Stimulated activated naive CD8-positive, alpha-beta T cell treated with anti-CD3 and anti-CD28 coated beads, Interleukin-15, amount 100 ng/mL, for 72 hours (primary cell): Measurements from ENCODE around the gene PNLIPRP2.
A peak's percentile ranks its signal among the peaks of the same experiment; 100 is the strongest.

Experiments
- ATAC-seq: fragments of 150-1000 bp; cut with Tn5 transposase; 2 replicates; pipeline ENCODE4 v1.10.0; 2021; ENCODE audit warnings: mild to moderate bottlenecking, moderate library complexity
- DNase-seq, 2 donors: peaks; one replicate each; pipeline ENCODE4 v3.0.0; 2021 to 2022
- H3K27ac Mint-ChIP-seq, 2 donors: one replicate each; pipeline ENCODE4 v1.8.0; 2022; ENCODE audit warnings: mild to moderate bottlenecking in 2 of 2, mixed read lengths in 2 of 2, moderate library complexity in 2 of 2
- H3K27me3 Mint-ChIP-seq: one replicate; pipeline ENCODE4 v1.8.0; 2022; ENCODE audit warnings: mixed read lengths
- H3K4me1 Mint-ChIP-seq: one replicate; pipeline ENCODE4 v1.8.0; 2022; ENCODE audit warnings: mild to moderate bottlenecking, mixed read lengths
- H3K4me3 Mint-ChIP-seq, 2 donors: one replicate each; pipeline ENCODE4 v1.8.0; 2022; ENCODE audit warnings: mild to moderate bottlenecking in 2 of 2, mixed read lengths in 2 of 2, moderate library complexity in 1 of 2
- H3K9me3 Mint-ChIP-seq, 2 donors: one replicate each; pipeline ENCODE4 v1.8.0; 2022; ENCODE audit warnings: mixed read lengths in 2 of 2

Gene PNLIPRP2

DNA sequence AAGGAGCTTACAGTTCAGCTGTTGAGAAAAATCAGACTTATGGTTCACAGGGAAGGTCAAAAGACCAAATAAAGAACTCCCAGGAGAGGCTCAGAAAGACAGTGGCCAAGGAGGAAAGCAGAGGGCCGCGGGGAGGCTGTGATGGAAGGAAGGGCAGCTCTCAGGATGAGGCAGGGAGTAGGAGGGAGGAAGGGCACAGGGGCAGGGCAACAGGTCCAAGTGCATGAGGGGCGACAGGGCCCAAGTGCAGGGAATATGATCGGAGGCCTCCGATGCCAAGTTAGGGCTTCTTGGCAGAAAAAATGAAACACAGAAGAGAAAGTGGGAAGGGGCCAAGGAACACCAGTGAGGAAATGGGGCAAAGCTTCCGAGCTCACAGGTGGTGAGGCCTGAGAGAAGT, 13.4 kb upstream of the PNLIPRP2 start:
- Mint-ChIP-seq H3K27me3 (peaks cover 54% of the 10 kb centered on the region), H3K27ac (no peak overlapping the region), H3K4me1 (peaks cover 5% of the 10 kb centered on the region), H3K4me3 (no peak overlapping the region), H3K9me3 (no peaks in the 10 kb centered on the region)
- ATAC-seq (no peak), DNase-seq (no peak)

GRCh38 chr10:116608686-116609594, 11.8 kb upstream of the PNLIPRP2 start:
- Mint-ChIP-seq H3K27ac (no peak overlapping the region), H3K9me3 (no peaks in the 10 kb centered on the region), H3K27me3 (peaks cover 61% of the 10 kb centered on the region), H3K4me1 (peaks cover 5% of the 10 kb centered on the region), H3K4me3 (peak overlapping the region in 1 of 2 donors; percentile 46)
- DNase-seq (no peak), ATAC-seq (no peak)

DNA sequence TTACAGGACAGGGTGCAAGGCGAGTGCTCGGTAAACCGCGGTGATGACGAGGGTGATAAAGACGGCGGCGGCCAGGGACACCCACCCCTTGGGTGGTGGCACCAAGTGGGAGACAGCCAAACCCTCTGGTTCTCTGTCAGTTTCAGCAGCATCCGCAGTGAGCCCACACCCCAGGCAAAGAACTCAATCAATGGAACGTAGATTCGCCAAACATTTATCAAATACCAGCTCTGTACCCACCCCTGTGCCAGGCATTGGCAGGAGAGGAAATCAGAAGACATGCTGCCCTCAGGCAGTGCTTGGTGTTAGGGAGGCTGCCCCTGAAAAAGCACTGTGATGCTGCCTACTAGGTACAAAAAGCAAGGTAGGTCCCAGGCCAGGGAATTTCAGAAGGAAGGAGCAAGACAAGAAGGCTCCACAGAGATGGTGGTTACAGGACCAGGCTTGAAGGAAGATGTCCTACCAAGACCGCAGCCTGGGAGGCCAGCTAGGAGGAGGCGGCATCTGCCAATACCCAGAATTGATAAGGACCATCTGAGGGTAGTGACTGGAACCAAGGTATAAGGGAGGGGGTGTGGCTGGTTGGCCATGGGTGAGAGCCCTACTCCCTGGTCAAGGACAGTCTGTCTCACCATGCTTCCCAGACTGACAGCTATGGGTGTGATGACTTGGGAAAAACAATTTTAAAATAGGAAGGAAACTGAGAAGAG, 10.2 kb upstream of the PNLIPRP2 start:
- no peak overlapping the region for H3K27ac Mint-ChIP-seq
- DNase-seq (no peak), ATAC-seq (no peak)
- H3K27me3 Mint-ChIP-seq, result peaks cover 67% of the 10 kb centered on the region
- peaks cover 5% of the 10 kb centered on the region for H3K4me1 Mint-ChIP-seq
- H3K4me3 Mint-ChIP-seq, result no peak overlapping the region
- H3K9me3 Mint-ChIP-seq, result no peaks in the 10 kb centered on the region

DNA sequence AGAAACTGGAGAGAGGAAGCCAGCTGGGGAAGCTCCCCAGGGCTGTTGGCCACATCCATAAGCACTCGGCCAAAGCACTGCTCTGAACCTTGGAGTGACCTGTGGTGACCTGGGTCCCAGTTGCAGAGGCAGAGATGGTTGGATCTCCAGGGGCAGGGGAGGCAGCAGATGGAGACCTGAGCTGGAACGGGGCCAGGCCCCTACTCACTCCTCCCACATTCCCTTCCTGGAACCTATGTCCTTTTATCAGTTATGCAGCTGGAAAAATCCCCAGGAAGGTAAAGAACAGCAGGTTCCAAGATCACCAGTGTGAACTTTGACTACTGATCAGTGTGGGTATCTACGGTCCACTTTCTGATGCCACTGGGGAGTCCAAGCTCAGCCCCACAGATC, 9.6 kb upstream of the PNLIPRP2 start:
- no peaks in the 10 kb centered on the region for H3K9me3 Mint-ChIP-seq
- no peak overlapping the region for H3K4me3 Mint-ChIP-seq
- no peak overlapping the region for H3K27ac Mint-ChIP-seq
- peaks cover 5% of the 10 kb centered on the region for H3K4me1 Mint-ChIP-seq
- ATAC-seq, result no peak
- H3K27me3 Mint-ChIP-seq, result peaks cover 65% of the 10 kb centered on the region
- no peak for DNase-seq

DNA sequence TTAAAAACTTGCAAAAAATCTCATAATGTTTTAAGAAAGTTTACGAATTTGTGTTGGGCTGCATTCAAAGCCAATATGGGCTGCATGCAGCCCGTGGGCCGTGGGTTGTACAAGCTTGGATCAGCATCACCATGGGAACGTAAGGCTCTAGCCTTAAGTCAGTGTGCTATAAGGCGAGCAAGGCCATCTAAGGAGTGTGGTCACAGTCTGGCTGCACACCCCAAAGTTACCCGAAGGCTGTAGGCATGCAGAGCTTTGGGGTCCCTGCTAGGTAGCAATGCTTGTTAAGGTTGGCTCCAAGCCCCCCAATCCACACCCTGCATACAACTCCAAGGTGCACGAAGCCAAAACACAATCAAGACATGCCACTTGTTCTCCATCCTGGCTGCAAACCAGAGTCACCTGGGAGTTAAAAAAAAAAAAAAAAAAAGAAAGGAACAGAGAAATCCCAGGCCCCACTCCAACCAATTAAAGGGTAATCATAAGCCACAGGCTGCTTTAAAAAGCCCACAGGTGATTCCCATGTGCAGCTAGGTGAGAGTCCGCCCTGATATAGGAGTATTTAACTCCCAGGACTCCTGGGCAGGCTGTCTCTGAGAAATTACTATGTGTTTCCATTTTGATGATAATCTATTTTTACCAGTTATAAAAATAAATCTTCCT, 8.5 kb upstream of the PNLIPRP2 start:
- ATAC-seq, result no peak
- Mint-ChIP-seq H3K9me3 (no peaks in the 10 kb centered on the region), H3K4me3 (no peak overlapping the region), H3K27me3 (peaks cover 60% of the 10 kb centered on the region), H3K4me1 (peaks cover 5% of the 10 kb centered on the region), H3K27ac (no peak overlapping the region)
- DNase-seq, result no peak

- DNase-seq (no peak), ATAC-seq (no peak)
- H3K27ac Mint-ChIP-seq, result peak overlapping the region in 1 of 2 donors; percentile 13
Measured at GRCh38 chr10:116613471-116613870, 7.3 kb upstream of the PNLIPRP2 start.

DNA sequence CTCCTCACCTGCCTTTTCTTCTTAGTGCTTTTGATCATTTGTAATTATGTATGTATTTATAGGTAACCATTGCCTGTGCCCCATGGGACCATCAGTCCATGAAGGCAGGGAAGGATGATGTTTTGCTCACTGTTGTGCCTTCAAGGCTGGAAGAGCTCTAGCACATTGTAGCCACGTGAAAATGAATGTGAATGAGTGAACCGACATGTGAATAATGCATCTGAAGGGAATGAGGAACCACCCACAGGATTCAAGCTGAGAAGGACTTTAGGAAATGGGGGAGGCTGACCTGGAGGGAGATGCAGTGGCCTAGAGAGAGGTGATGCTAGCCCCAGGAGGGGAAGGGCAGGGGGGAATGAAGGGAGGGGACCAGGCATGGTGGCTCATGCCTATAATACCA, 6.0 kb upstream of the PNLIPRP2 start:
- H3K9me3 Mint-ChIP-seq, result no peaks in the 10 kb centered on the region
- no peaks in the 10 kb centered on the region for H3K4me1 Mint-ChIP-seq
- ATAC-seq (no peak), DNase-seq (no peak)
- no peak overlapping the region for H3K4me3 Mint-ChIP-seq
- peaks cover 46% of the 10 kb centered on the region for H3K27me3 Mint-ChIP-seq
- H3K27ac Mint-ChIP-seq, result no peak overlapping the region

More at GRCh38 chr10:116613471-116613870, 7.3 kb upstream of the PNLIPRP2 start:
- Mint-ChIP-seq H3K27me3 (peaks cover 58% of the 10 kb centered on the region), H3K4me3 (no peak overlapping the region), H3K4me1 (peaks cover 5% of the 10 kb centered on the region), H3K9me3 (no peaks in the 10 kb centered on the region)

DNA sequence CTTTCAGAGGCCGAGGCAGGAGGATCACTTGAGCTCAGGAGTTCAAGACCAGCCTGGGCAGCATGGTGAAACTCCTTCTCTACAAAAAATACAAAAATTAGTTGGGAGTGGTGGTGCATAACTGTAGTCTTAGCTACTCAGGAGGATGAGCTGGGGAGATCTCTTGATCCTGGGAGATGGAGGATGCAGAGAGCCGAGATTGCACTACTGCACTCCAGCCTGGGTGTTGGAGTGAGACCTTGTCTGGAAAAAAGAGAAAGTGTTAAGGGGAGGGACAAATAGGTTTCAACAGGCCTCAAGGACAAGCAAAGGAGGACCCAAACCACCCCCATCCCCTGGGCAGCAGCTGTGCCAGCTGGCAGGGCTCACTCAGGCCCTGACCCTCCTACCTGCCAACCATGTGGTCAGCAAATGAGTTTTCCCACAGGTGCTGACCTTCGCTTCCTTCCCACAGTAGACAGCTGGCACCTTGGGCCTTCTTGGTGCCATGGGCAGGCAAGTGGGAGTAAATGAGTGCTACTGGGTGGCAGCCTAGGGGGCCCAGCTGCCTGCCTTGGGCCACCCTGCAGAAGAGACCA, 5.5 kb upstream of the PNLIPRP2 start:
- Mint-ChIP-seq H3K4me3 (no peak overlapping the region), H3K27me3 (peaks cover 41% of the 10 kb centered on the region), H3K27ac (no peak overlapping the region), H3K9me3 (no peaks in the 10 kb centered on the region), H3K4me1 (no peaks in the 10 kb centered on the region)
- no peak for DNase-seq
- ATAC-seq, result no peak

DNA sequence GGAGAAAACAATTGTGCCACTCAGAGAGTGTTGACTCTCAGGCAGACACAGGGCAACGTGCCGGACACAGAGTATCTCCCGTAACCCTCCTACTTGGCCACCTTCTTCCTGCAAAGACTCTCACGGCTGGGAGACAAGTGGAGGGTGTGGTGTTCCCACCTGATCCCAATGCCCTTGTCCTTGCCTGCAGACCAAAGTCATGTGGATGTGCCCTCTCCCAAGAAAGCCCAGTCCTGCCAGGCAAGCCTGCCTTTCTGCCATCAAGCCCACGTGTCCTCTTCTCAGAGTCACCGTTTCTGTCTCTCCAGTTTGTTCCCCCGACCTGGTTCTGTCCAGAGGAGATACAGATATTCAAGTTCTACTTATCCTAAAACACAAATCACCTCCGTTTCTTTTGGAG, 723 bp downstream of the PNLIPRP2 start:
- Mint-ChIP-seq H3K4me1 (no peaks in the 10 kb centered on the region), H3K4me3 (no peak overlapping the region), H3K27ac (no peak overlapping the region), H3K9me3 (no peaks in the 10 kb centered on the region), H3K27me3 (peaks cover 48% of the 10 kb centered on the region)
- no peak for ATAC-seq
- no peak for DNase-seq

DNA sequence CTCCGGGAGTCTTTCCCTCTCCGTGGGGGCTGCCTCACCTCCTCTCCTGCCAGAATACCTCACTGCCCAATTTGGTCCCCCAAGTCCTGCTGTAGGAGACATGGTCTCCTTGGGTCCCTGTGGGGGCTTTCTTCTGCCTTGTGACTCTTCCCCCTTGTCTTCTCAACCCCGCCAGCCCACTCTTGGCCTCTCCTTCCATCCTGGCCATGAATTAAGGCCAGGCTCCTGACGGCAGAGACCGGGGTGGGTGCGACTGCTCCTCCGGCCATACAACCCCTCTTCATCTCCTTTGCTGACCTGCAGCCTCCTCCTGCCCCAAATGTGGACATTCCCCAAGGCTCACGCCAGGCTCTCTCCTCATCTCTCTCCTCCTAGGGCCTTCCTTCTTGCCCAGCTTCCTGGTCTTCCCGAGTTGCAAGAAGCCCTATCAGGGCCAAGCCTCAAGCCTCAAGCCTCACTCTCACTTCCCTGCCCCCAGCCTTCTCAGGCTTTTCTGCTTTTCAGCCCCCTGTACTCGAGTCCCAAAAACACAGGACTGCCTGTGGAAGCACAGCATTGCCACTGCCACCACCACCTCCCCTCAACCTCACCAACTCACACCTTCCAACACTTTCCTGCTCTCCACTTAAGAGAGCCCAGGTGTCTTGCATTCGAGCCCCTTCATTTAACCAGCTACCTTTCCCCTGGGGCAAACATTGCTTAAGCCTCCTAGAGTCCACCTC, 1.3 kb downstream of the PNLIPRP2 start:
- ATAC-seq (no peak), DNase-seq (no peak)
- Mint-ChIP-seq H3K4me3 (no peak overlapping the region), H3K27me3 (peaks cover 54% of the 10 kb centered on the region), H3K4me1 (no peaks in the 10 kb centered on the region), H3K27ac (no peak overlapping the region), H3K9me3 (no peaks in the 10 kb centered on the region)

DNA sequence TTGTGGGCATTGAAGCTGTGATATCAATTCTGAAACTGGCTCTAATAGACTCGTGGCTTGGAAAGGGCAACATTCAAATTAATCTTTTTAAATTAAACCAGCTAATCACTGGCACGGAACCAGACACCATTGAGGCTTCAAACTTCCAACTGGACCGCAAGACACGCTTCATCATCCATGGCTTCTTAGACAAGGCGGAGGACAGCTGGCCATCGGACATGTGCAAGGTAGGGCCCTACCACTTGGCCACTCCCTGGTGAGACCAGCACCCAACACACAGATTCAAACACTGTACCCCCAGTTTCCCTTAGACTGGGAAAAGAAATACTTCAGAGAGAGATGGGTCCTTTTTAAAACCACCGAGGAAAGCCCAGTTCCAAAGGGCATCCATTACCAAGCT, 5.1 kb downstream of the PNLIPRP2 start:
- H3K27ac Mint-ChIP-seq, result no peak overlapping the region
- no peak for DNase-seq
- H3K4me1 Mint-ChIP-seq, result no peaks in the 10 kb centered on the region
- H3K27me3 Mint-ChIP-seq, result peaks cover 77% of the 10 kb centered on the region
- no peaks in the 10 kb centered on the region for H3K9me3 Mint-ChIP-seq
- ATAC-seq, result no peak
- no peak overlapping the region for H3K4me3 Mint-ChIP-seq

- H3K4me1 Mint-ChIP-seq, result no peaks in the 10 kb centered on the region
- DNase-seq (no peak), ATAC-seq (no peak)
- no peak overlapping the region for H3K27ac Mint-ChIP-seq
- no peak overlapping the region for H3K4me3 Mint-ChIP-seq
- peaks cover 78% of the 10 kb centered on the region for H3K27me3 Mint-ChIP-seq
- H3K9me3 Mint-ChIP-seq, result no peaks in the 10 kb centered on the region
Measured at GRCh38 chr10:116626815-116627214, 6.1 kb downstream of the PNLIPRP2 start.

DNA sequence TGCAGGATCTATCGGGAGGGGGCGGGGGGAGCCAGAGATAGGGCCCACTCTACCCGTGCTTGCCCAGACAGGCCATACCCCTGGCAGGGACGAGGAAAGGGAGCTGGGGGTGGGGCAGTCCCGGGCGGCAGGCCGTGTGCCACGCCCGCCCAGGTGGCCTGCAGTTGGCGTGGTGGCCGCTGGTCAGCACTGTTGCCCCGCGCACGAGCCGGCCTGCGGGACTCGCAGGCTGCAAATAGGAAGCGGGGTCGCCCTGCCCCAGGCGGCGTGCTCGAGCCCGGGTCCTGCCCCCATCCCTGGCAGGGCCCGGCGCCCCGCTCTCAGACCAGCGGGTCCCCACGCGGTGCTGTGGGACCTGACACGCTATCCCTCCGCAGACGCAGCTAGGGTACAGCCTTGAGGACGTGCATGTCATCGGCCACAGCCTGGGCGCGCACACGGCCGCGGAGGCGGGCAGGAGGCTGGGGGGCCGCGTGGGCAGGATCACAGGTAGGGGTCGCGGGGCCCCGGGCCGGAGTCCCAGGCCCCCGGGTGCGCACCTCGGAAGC, 6.7 kb downstream of the PNLIPRP2 start:
- Mint-ChIP-seq H3K4me3 (no peak overlapping the region), H3K27me3 (peaks cover 72% of the 10 kb centered on the region), H3K4me1 (no peaks in the 10 kb centered on the region), H3K27ac (no peak overlapping the region), H3K9me3 (no peaks in the 10 kb centered on the region)
- ATAC-seq, result peak; percentile 52
- DNase-seq, result no peak

DNA sequence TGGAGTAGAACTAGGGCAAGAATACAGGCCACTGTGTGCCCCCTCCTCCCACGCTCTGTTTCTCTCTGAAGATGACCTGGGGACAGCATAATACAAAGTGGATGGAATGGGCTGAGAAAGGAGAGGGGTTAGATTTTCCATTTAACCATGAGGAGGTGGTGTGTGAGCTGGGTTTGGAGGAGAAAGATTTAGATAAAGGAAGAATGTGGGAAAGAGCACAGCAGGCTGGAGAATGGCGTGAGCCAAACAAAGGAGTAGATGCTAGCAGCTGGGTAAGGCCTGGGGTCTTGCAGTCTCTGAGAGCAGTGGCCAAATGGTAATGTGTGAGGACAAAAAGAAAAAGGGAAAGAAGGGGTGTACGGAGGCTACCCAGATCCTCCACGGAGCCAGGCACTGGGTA, 8.6 kb downstream of the PNLIPRP2 start:
- H3K4me3 Mint-ChIP-seq, result no peak overlapping the region
- no peak overlapping the region for H3K27ac Mint-ChIP-seq
- DNase-seq (no peak), ATAC-seq (no peak)
- H3K4me1 Mint-ChIP-seq, result no peaks in the 10 kb centered on the region
- H3K9me3 Mint-ChIP-seq, result no peaks in the 10 kb centered on the region
- peaks cover 60% of the 10 kb centered on the region for H3K27me3 Mint-ChIP-seq

- H3K4me3 Mint-ChIP-seq, result no peak overlapping the region
- DNase-seq (no peak), ATAC-seq (no peak)
- H3K27me3 Mint-ChIP-seq, result peaks cover 53% of the 10 kb centered on the region
- H3K9me3 Mint-ChIP-seq, result no peaks in the 10 kb centered on the region
- no peak overlapping the region for H3K27ac Mint-ChIP-seq
- no peaks in the 10 kb centered on the region for H3K4me1 Mint-ChIP-seq
Measured at GRCh38 chr10:116630020-116630419, 9.3 kb downstream of the PNLIPRP2 start.
